K562 (cell line): ENCODE measurements around the gene SOCS4. TPM values are rescaled to one million over a fixed set of nuclear protein-coding genes. Genes with fewer than 3 reads are reported as not detected.

ENCODE experiments used
- BRF2 ChIP-seq: IDR thresholded peaks from 3 replicates; pipeline ENCODE4 v1.6.1; 2011; ENCODE audit warnings: borderline replicate concordance, mild to moderate bottlenecking; ENCODE audit not compliant: insufficient read length, insufficient read depth
- C11orf30 ChIP-seq: fragments of 450-650 bp; IDR thresholded peaks from 2 replicates; pipeline ENCODE4 v1.6.1; 2016; ENCODE audit warnings: low read depth, mild to moderate bottlenecking
- CHAMP1 ChIP-seq: fragments of 450-650 bp; IDR thresholded peaks from 2 replicates; pipeline ENCODE4 v1.6.1; 2016; ENCODE audit warnings: mild to moderate bottlenecking
- HDGF ChIP-seq: fragments of 450-650 bp; IDR thresholded peaks from 2 replicates; pipeline ENCODE4 v1.6.1; 2016
- LCOR ChIP-seq: sonication (generic); formaldehyde crosslinking; IDR thresholded peaks from 2 replicates; pipeline ENCODE4 v1.8.0; 2022; ENCODE audit warnings: mild to moderate bottlenecking, missing genetic modification reagents
- MCM7 ChIP-seq, 2 experiments: fragments of 450-650 bp; IDR thresholded peaks; 2 replicates each; pipeline ENCODE4 v1.6.1; 2016 to 2018
- SMC3 ChIP-seq: conservative IDR thresholded peaks from 2 replicates; pipeline ENCODE4 v1.6.1; 2011; ENCODE audit warnings: low read depth, low read length, improper control_type of control experiment; ENCODE audit not compliant: insufficient read depth
- TCFL5 ChIP-seq: fragments of 250-450 bp; sonication (Bioruptor Pico); conservative IDR thresholded peaks from 2 replicates; pipeline ENCODE4 v1.6.1; 2021; ENCODE audit warnings: mild to moderate bottlenecking, moderate library complexity, matching md5 sums
- TGIF2 ChIP-seq: sonication (generic); formaldehyde crosslinking; IDR thresholded peaks from 2 replicates; pipeline ENCODE4 v1.8.1; 2022; ENCODE audit warnings: mild to moderate bottlenecking, missing genetic modification reagents, moderate library complexity
- ZNF511 ChIP-seq: sonication (generic); formaldehyde crosslinking; IDR thresholded peaks from 2 replicates; pipeline ENCODE4 v1.8.0; 2022; ENCODE audit warnings: mild to moderate bottlenecking, missing genetic modification reagents
- polyA plus RNA-seq, 8 experiments: library from polyadenylated mRNA; depleted of rRNA in 4 of 8; stranded (reverse) in 5 of 8; unstranded in 3 of 8; fragments of >200 nt; fragmentation: Nextera tagmentation in 2 of 8; fragmentation: Illumina TruSeq in 1 of 8; extraction: Ambion mirVana in 2 of 8; extraction: Trizol in 1 of 8; gene quantifications; 2 replicates each; pipeline versions ENCODE4 v1.2.1 to v1.2.3, GENCODE V29; 2011 to 2014; ENCODE audit warnings: inconsistent platforms in 1 of 8, missing spikeins in 1 of 8
- total RNA-seq, 7 experiments: library from RNA; depleted of rRNA in 6 of 7; stranded (reverse); fragments of >200 nt in 6 of 7; fragmentation: Illumina TruSeq in 2 of 7; extraction: Trizol in 2 of 7; gene quantifications; 2 replicates each; pipeline versions ENCODE4 v1.2.1 to v1.2.3, GENCODE V29; 2011 to 2021; ENCODE audit warnings: low replicate concordance in 1 of 7
- TF ChIP-seq, protein P1 (sequence below): sonication (generic); formaldehyde crosslinking; IDR thresholded peaks from 2 replicates; pipeline ENCODE4 v1.8.0; 2022; ENCODE audit warnings: mild to moderate bottlenecking, missing genetic modification reagents
- TF ChIP-seq, protein P2 (sequence below), 3 experiments: fragments of 200-800 bp in 1 of 3; fragments of 250-450 bp in 1 of 3; fragments of 450-650 bp in 1 of 3; sonication (Bioruptor Pico) in 1 of 3; sonication (Bioruptor generic) in 1 of 3; formaldehyde crosslinking in 1 of 3; IDR thresholded peaks; 2 replicates each; pipeline versions ENCODE4 v1.6.1 to v1.8.0; 2016 to 2022; ENCODE audit warnings: mild to moderate bottlenecking in 2 of 3, missing genetic modification characterization in 2 of 3, missing compliant biosample characterization in 1 of 3, moderate library complexity in 1 of 3
- TF ChIP-seq, protein P3 (sequence below): sonication (generic); formaldehyde crosslinking; IDR thresholded peaks from 2 replicates; pipeline ENCODE4 v1.8.0; 2022; ENCODE audit warnings: mild to moderate bottlenecking, missing genetic modification reagents

The SOCS4 gene
- total and polyA plus RNA-seq, 9 of the 15 experiments (the other 6 are each of a cell fraction or from before 2014, with no cell fraction given): 2.6 to 12.7 (median 9.7) TPM

DNA sequence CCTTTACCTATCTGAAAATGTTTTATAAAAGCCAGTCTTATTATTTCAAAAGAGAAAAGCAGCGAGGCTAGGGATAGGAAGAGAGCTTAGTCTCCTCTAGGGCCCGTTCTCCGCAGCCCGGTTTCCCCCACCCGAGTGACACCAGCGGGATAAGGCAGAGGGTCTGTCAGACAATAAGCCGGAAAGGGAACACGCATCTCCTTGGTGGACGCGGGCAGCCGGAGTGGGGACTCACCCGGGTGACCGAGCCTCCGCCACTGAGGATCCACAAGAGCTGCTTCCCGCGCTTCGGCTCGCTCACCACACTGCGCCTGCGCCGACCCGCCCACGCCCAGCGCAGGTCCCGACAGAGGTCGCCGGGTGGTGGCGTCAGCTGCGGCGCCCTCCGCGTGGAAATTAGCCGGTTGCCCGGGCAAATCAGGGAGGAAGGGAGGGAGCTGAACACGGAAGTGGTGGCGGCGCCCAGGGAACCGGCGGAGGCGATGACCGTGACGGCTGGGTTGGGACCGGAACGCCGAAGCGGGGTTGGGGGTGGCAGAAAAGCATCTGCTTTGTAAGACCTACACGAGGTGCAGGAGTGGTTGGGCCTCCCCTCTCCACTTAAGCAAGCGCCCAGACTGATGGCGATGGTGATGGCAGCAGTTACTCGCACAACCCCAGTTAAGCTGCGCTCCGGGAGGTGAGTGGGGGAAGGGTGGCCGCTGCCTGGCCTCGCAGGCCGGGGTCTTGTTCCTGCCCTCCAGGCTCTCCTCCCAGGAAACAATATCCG lies at the start of gene SOCS4, which contains the start of gene WDHD1 (continued):
- TF ChIP-seq MCM7 (IDR thresholded peaks at IDR 0.05) (no peak), C11orf30 (peak; percentile 90), TGIF2 (CRISPR knock-in tag) (no peak), BRF2 (no peak), HDGF (no peak), TCFL5 (CRISPR knock-in tag) (no peak), ZNF511 (no peak), CHAMP1 (0 out of 2 replicates have a peak, but pooled peaks have one; percentile 17), LCOR (CRISPR knock-in tag) (peak; percentile 63), SMC3 (no peak)
- TF ChIP-seq, protein P1, sequence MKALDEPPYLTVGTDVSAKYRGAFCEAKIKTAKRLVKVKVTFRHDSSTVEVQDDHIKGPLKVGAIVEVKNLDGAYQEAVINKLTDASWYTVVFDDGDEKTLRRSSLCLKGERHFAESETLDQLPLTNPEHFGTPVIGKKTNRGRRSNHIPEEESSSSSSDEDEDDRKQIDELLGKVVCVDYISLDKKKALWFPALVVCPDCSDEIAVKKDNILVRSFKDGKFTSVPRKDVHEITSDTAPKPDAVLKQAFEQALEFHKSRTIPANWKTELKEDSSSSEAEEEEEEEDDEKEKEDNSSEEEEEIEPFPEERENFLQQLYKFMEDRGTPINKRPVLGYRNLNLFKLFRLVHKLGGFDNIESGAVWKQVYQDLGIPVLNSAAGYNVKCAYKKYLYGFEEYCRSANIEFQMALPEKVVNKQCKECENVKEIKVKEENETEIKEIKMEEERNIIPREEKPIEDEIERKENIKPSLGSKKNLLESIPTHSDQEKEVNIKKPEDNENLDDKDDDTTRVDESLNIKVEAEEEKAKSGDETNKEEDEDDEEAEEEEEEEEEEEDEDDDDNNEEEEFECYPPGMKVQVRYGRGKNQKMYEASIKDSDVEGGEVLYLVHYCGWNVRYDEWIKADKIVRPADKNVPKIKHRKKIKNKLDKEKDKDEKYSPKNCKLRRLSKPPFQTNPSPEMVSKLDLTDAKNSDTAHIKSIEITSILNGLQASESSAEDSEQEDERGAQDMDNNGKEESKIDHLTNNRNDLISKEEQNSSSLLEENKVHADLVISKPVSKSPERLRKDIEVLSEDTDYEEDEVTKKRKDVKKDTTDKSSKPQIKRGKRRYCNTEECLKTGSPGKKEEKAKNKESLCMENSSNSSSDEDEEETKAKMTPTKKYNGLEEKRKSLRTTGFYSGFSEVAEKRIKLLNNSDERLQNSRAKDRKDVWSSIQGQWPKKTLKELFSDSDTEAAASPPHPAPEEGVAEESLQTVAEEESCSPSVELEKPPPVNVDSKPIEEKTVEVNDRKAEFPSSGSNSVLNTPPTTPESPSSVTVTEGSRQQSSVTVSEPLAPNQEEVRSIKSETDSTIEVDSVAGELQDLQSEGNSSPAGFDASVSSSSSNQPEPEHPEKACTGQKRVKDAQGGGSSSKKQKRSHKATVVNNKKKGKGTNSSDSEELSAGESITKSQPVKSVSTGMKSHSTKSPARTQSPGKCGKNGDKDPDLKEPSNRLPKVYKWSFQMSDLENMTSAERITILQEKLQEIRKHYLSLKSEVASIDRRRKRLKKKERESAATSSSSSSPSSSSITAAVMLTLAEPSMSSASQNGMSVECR: peak; percentile 88
- TF ChIP-seq, protein P2, sequence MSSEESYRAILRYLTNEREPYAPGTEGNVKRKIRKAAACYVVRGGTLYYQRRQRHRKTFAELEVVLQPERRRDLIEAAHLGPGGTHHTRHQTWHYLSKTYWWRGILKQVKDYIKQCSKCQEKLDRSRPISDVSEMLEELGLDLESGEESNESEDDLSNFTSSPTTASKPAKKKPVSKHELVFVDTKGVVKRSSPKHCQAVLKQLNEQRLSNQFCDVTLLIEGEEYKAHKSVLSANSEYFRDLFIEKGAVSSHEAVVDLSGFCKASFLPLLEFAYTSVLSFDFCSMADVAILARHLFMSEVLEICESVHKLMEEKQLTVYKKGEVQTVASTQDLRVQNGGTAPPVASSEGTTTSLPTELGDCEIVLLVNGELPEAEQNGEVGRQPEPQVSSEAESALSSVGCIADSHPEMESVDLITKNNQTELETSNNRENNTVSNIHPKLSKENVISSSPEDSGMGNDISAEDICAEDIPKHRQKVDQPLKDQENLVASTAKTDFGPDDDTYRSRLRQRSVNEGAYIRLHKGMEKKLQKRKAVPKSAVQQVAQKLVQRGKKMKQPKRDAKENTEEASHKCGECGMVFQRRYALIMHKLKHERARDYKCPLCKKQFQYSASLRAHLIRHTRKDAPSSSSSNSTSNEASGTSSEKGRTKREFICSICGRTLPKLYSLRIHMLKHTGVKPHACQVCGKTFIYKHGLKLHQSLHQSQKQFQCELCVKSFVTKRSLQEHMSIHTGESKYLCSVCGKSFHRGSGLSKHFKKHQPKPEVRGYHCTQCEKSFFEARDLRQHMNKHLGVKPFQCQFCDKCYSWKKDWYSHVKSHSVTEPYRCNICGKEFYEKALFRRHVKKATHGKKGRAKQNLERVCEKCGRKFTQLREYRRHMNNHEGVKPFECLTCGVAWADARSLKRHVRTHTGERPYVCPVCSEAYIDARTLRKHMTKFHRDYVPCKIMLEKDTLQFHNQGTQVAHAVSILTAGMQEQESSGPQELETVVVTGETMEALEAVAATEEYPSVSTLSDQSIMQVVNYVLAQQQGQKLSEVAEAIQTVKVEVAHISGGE (CRISPR knock-in tag; IDR thresholded peaks at IDR 0.05): peak in 1 of 3 experiments; percentile 78; a peak in 2 of 6 replicates
- TF ChIP-seq, protein P3, sequence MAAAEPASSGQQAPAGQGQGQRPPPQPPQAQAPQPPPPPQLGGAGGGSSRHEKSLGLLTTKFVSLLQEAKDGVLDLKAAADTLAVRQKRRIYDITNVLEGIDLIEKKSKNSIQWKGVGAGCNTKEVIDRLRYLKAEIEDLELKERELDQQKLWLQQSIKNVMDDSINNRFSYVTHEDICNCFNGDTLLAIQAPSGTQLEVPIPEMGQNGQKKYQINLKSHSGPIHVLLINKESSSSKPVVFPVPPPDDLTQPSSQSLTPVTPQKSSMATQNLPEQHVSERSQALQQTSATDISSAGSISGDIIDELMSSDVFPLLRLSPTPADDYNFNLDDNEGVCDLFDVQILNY (CRISPR knock-in tag): 0 out of 2 replicates have a peak, but pooled peaks have one; percentile 59
